ENCODE results near the gene TOMT.
"Not testable (repeated sequence)": the region's sequence is repeated elsewhere in the genome, so short reads cannot be mapped to it uniquely, and the experiment has no call there.

Gene TOMT

GRCh38 chr11:72127923-72128322 lies 22.2 kb downstream of the TOMT start:
- DNase-seq = no peak

- no peak for DNase-seq
These were observed 23.7 kb downstream of the TOMT start for GRCh38 chr11:72129381-72129780.

GRCh38 chr11:72132646-72133045 lies 26.9 kb downstream of the TOMT start:
- no peak for DNase-seq

GRCh38 chr11:72135473-72135872 lies 29.7 kb downstream of the TOMT start, which contains the start of gene FOLR3:
Gene FOLR3 (plus strand): TSS chr11:72135725. CDS start chr11:72135953, 228 bp downstream.
- DNase-seq = not testable (repeated sequence)

GRCh38 chr11:72135891-72136683 lies 30.4 kb downstream of the TOMT start:
- DNase-seq = no peak

- DNase-seq = no peak
These were observed 31.0 kb downstream of the TOMT start for GRCh38 chr11:72136684-72137262.

- no peak for DNase-seq
These were observed 33.2 kb downstream of the TOMT start for GRCh38 chr11:72138821-72139390.

- no peak for DNase-seq
These were observed 33.8 kb downstream of the TOMT start for GRCh38 chr11:72139500-72139899.

- no peak for DNase-seq
These were observed 34.9 kb downstream of the TOMT start for GRCh38 chr11:72140661-72141060.

GRCh38 chr11:72141066-72141465 lies 35.3 kb downstream of the TOMT start:
- no peak for DNase-seq

- not testable (repeated sequence) for DNase-seq
These were observed 36.4 kb downstream of the TOMT start for GRCh38 chr11:72142086-72142485.

- DNase-seq = not testable (repeated sequence)
These were observed 36.8 kb downstream of the TOMT start for GRCh38 chr11:72142543-72142942.

- DNase-seq = no peak
These were observed 39.3 kb downstream of the TOMT start for GRCh38 chr11:72144807-72145565.

GRCh38 chr11:72146625-72147024 lies 40.9 kb downstream of the TOMT start:
- no peak for DNase-seq

- no peak for DNase-seq
These were observed 45.2 kb downstream of the TOMT start for GRCh38 chr11:72150882-72151281.

GRCh38 chr11:72153874-72154273 lies 48.1 kb downstream of the TOMT start:
- DNase-seq = not testable (repeated sequence)

- no peak for DNase-seq
These were observed 49.1 kb downstream of the TOMT start for GRCh38 chr11:72154816-72155215.

- DNase-seq = no peak
These were observed 50.0 kb downstream of the TOMT start for GRCh38 chr11:72155751-72156150.

- no peak for DNase-seq
These were observed 51.4 kb downstream of the TOMT start for GRCh38 chr11:72157131-72157530.
